GM19397 (cell line): ENCODE results near the gene SMIM13.

ENCODE experiments used
- ATAC-seq: cut with Tn5 transposase; IDR thresholded peaks from one replicate; pipeline ENCODE4 v1.9.1; 2021; ENCODE audit warnings: mild to moderate bottlenecking, moderate library complexity; ENCODE audit not compliant: unreplicated experiment

Gene SMIM13

GRCh38 chr6:11093626-11094410, at the start of gene SMIM13:
TSS of gene SMIM13 (plus strand) at chr6:11093834. CDS start at chr6:11094314, 480 bp downstream.
- ATAC-seq: peak; percentile 94

- ATAC-seq: peak; percentile 64
These were observed 49.5 kb upstream of the SMIM13 start, which contains the start of gene ELOVL2 for GRCh38 chr6:11043961-11044711. TSS of gene ELOVL2 (minus strand) at chr6:11044305. CDS start at chr6:11044230, 75 bp downstream.

- ATAC-seq: no peak
These were observed 48.9 kb upstream of the SMIM13 start for GRCh38 chr6:11044712-11045167.

- no peak for ATAC-seq
These were observed 42.9 kb upstream of the SMIM13 start for GRCh38 chr6:11050731-11051130.

GRCh38 chr6:11053307-11053706, 40.3 kb upstream of the SMIM13 start:
- ATAC-seq: no peak

GRCh38 chr6:11054722-11055121, 38.9 kb upstream of the SMIM13 start:
- ATAC-seq: no peak

- no peak for ATAC-seq
These were observed 38.5 kb upstream of the SMIM13 start for GRCh38 chr6:11055127-11055627.

- ATAC-seq: no peak
These were observed 36.8 kb upstream of the SMIM13 start for GRCh38 chr6:11056871-11057270.

- no peak for ATAC-seq
These were observed 35.2 kb upstream of the SMIM13 start for GRCh38 chr6:11058406-11058805.

GRCh38 chr6:11062083-11062482, 31.6 kb upstream of the SMIM13 start:
- ATAC-seq: no peak

GRCh38 chr6:11062715-11063114, 30.9 kb upstream of the SMIM13 start:
- no peak for ATAC-seq

- ATAC-seq: no peak
These were observed 28.8 kb upstream of the SMIM13 start for GRCh38 chr6:11064836-11065235.

- no peak for ATAC-seq
These were observed 28.0 kb upstream of the SMIM13 start for GRCh38 chr6:11065436-11066202.

GRCh38 chr6:11066505-11067347, 26.9 kb upstream of the SMIM13 start:
- ATAC-seq: no peak

- no peak for ATAC-seq
These were observed 26.3 kb upstream of the SMIM13 start for GRCh38 chr6:11067348-11067747.

GRCh38 chr6:11069760-11070159, 23.9 kb upstream of the SMIM13 start:
- ATAC-seq: no peak

- ATAC-seq: no peak
These were observed 21.5 kb upstream of the SMIM13 start for GRCh38 chr6:11072101-11072500.

GRCh38 chr6:11076540-11076939, 17.1 kb upstream of the SMIM13 start:
- ATAC-seq: no peak

GRCh38 chr6:11078266-11078665, 15.4 kb upstream of the SMIM13 start:
- no peak for ATAC-seq

- no peak for ATAC-seq
These were observed 13.3 kb upstream of the SMIM13 start for GRCh38 chr6:11080296-11080695.
